ENCODE data around the gene CAMLG. TPM values are rescaled to one million over a fixed set of nuclear protein-coding genes. Genes with fewer than 3 reads are reported as not detected.
A peak's percentile ranks its signal among the peaks of the same experiment; 100 is the strongest.
"Not testable (repeated sequence)": the region's sequence is repeated elsewhere in the genome, so short reads cannot be mapped to it uniquely, and the experiment has no call there.

The CAMLG gene
- total RNA-seq: 40.3 TPM

GRCh38 chr5:134738133-134738962, at the start of gene CAMLG:
Gene CAMLG (plus strand): TSS chr5:134738548. CDS start chr5:134738621, 73 bp downstream.
- peak; percentile 98 for DNase-seq (ENCODE audit: low spot score)

GRCh38 chr5:134690144-134690543, 48.2 kb upstream of the CAMLG start:
- not testable (repeated sequence) for DNase-seq (ENCODE audit: low spot score)

GRCh38 chr5:134692722-134693121, 45.6 kb upstream of the CAMLG start:
- no peak for DNase-seq (ENCODE audit: low spot score)

- no peak for DNase-seq (ENCODE audit: low spot score)
Measured at GRCh38 chr5:134708301-134708700, 30.0 kb upstream of the CAMLG start.

- DNase-seq (ENCODE audit: low spot score): no peak
Measured at GRCh38 chr5:134714120-134714519, 24.2 kb upstream of the CAMLG start.

GRCh38 chr5:134714541-134714940, 23.8 kb upstream of the CAMLG start:
- no peak for DNase-seq (ENCODE audit: low spot score)

- DNase-seq (ENCODE audit: low spot score): not testable (repeated sequence)
Measured at GRCh38 chr5:134715466-134715865, 22.9 kb upstream of the CAMLG start.

GRCh38 chr5:134724872-134725271, 13.5 kb upstream of the CAMLG start:
- no peak for DNase-seq (ENCODE audit: low spot score)

- DNase-seq (ENCODE audit: low spot score): no peak
Measured at GRCh38 chr5:134732819-134733218, 5.5 kb upstream of the CAMLG start.

- no peak for DNase-seq (ENCODE audit: low spot score)
Measured at GRCh38 chr5:134735243-134735642, 3.1 kb upstream of the CAMLG start.

GRCh38 chr5:134736173-134736812, 2.1 kb upstream of the CAMLG start:
- DNase-seq (ENCODE audit: low spot score): no peak

GRCh38 chr5:134738963-134739661, 764 bp downstream of the CAMLG start:
- DNase-seq (ENCODE audit: low spot score): peak; percentile 16

GRCh38 chr5:134741052-134741451, 2.7 kb downstream of the CAMLG start:
- no peak for DNase-seq (ENCODE audit: low spot score)

- no peak for DNase-seq (ENCODE audit: low spot score)
Measured at GRCh38 chr5:134742134-134742533, 3.8 kb downstream of the CAMLG start.

- no peak for DNase-seq (ENCODE audit: low spot score)
Measured at GRCh38 chr5:134749415-134749814, 11.1 kb downstream of the CAMLG start.

GRCh38 chr5:134758176-134758503, 19.8 kb downstream of the CAMLG start:
- DNase-seq (ENCODE audit: low spot score): no peak

- peak; percentile 94 for DNase-seq (ENCODE audit: low spot score)
Measured at GRCh38 chr5:134758504-134759341, 20.4 kb downstream of the CAMLG start, which contains the start of gene DDX46. Gene DDX46 (plus strand): TSS chr5:134758779. CDS start chr5:134758939, 160 bp downstream.

- not testable (repeated sequence) for DNase-seq (ENCODE audit: low spot score)
Measured at GRCh38 chr5:134767528-134768291, 29.4 kb downstream of the CAMLG start.

- no peak for DNase-seq (ENCODE audit: low spot score)
Measured at GRCh38 chr5:134769206-134769605, 30.9 kb downstream of the CAMLG start.

- DNase-seq (ENCODE audit: low spot score): no peak
Measured at GRCh38 chr5:134772461-134773125, 34.2 kb downstream of the CAMLG start.

Measured in mucosa of gallbladder (tissue), 1 donor.